Measurements from ENCODE around the gene MROH2A.

The MROH2A gene

DNA sequence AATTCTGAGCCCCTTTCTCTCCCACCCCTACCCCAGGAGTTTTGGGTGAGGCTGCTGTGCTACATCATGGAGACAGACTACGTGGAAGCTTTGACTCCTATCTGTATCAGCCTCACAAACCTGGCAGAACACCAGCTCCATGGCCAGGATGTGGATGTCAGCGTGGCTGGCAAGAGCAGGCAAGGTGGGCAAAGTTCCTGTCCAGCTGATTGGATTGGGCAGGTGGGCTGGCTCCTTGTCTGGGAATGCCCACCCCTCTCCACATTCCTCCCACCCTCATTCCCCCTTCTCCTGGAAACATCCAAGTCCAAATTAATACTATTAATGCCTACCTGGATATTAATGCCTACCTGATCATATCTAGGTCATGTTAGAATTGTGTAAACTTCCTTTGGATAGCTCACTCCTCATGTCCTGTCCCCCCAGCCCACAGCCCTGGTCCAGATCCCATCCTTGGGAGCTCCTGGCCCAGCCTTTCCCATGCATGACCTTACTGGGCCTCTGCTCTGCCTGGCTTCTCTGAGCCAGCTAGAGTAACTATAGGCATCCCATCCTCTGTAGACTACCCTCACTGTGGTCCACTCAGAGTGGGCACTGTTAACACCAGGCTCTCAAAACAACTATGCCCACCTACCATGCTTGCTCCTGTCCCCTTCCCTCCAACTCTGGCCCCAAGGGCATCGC, 24.1 kb downstream of the MROH2A start:
- TF ChIP-seq, protein P1, sequence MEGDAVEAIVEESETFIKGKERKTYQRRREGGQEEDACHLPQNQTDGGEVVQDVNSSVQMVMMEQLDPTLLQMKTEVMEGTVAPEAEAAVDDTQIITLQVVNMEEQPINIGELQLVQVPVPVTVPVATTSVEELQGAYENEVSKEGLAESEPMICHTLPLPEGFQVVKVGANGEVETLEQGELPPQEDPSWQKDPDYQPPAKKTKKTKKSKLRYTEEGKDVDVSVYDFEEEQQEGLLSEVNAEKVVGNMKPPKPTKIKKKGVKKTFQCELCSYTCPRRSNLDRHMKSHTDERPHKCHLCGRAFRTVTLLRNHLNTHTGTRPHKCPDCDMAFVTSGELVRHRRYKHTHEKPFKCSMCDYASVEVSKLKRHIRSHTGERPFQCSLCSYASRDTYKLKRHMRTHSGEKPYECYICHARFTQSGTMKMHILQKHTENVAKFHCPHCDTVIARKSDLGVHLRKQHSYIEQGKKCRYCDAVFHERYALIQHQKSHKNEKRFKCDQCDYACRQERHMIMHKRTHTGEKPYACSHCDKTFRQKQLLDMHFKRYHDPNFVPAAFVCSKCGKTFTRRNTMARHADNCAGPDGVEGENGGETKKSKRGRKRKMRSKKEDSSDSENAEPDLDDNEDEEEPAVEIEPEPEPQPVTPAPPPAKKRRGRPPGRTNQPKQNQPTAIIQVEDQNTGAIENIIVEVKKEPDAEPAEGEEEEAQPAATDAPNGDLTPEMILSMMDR (IDR thresholded peaks at IDR 0.05; ENCODE audit: low read depth, low read length) = no peak
- Histone ChIP-seq H3K36me3 (no peaks in the 10 kb centered on the region), H3K4me1 (no peaks in the 10 kb centered on the region), H3K27me3 (no peaks in the 10 kb centered on the region), H3K4me3 (ENCODE audit: low read depth, low read length) (no peak overlapping the region), H3K9me3 (no peaks in the 10 kb centered on the region)
- no peak for DNase-seq

DNA sequence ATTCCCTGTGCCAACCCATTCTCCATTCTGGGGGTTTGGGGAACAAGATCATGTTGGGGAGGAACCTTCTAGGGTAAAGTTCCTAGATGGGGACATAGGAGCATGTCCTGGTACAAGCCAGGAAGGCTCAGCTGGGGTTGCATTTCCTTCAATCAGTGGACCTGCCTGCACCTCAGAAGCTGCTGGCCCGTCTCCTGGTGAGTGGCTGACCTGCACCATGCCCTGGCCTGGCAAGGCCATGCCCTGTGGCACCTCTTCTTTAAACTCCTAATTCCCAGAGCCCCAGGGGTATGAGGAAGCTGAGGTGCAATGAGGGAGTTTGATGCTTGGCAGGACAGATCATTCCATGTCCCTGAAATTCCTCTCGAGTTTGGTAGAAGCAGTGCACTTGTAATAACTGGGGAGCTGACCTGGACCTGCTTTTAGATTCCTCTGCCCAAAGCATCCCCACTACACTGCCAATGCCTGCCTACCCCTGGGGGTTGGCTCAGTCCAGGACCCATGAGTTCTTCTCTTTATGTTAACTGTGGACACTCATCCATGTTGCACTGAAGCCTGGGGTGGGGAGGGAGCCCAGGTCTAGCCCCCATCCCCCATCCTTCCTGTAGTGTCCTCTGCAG, 25.3 kb downstream of the MROH2A start:
- H3K4me1 ChIP-seq = no peaks in the 10 kb centered on the region
- H3K9me3 ChIP-seq = no peaks in the 10 kb centered on the region
- H3K4me3 ChIP-seq (ENCODE audit: low read depth, low read length) = no peak overlapping the region
- TF ChIP-seq, protein P1 (IDR thresholded peaks at IDR 0.05; ENCODE audit: low read depth, low read length) = no peak
- H3K36me3 ChIP-seq = no peaks in the 10 kb centered on the region
- no peak for DNase-seq
- peaks cover 6% of the 10 kb centered on the region; the same call in 1 of the 2 replicates for H3K27me3 ChIP-seq

DNA sequence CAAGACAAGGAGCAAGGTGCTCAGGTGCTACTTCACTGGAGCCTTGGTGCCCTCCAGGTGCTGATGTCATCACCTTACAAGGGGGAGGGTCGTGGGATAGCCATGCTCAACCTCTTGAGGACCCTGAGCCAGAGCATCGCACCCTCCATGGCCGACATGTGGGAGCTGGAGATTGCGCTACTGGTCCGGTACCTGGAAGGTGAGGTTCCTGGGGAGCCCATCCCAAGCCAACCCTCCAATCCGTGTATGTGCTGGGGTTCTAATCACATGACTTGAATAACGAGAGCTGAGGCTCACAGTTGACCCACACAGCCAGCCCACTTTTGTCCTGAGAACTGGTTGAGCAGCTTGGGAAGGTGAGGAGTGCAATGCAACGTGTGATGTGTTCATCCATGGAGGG, 25.9 kb downstream of the MROH2A start:
- H3K27me3 ChIP-seq = peaks cover 12% of the 10 kb centered on the region
- no peaks in the 10 kb centered on the region for H3K4me1 ChIP-seq
- no peaks in the 10 kb centered on the region for H3K36me3 ChIP-seq
- DNase-seq = no peak
- H3K4me3 ChIP-seq (ENCODE audit: low read depth, low read length) = no peak overlapping the region
- TF ChIP-seq, protein P1 (IDR thresholded peaks at IDR 0.05; ENCODE audit: low read depth, low read length) = no peak
- H3K9me3 ChIP-seq = no peaks in the 10 kb centered on the region

DNA sequence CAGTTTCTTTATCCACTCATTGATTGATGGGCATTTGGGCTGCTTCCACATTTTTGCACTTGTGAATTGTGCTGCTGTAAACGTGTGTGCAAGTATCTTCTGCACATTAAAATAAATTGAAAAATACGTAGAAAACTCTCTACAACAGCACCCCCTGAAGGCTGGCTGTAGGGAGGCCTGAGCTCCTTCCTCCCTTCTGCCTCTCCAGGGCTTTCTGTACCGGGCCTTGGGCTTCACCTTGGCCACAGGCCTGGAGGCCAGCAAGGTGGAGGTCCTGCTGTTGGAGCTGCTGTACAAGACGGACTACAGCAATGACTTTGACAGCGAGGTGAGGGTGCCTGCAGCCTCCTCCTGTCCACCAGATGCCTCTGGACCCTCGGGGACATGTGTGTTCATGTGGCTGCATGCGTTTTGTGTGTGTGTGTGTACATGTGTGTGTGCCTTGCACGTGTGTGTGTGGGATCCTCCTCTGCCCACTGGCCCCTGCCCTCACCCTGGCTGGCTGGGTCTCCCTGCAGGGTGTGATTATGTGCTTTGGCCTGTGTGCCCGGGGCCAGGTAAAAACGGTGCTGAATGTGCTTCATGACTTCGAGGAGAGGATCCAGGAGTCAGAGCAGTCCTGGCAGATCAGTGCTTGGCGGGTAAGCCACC, 29.2 kb downstream of the MROH2A start:
- no peaks in the 10 kb centered on the region for H3K36me3 ChIP-seq
- DNase-seq = no peak
- H3K4me1 ChIP-seq = no peaks in the 10 kb centered on the region
- H3K4me3 ChIP-seq (ENCODE audit: low read depth, low read length) = no peak overlapping the region
- TF ChIP-seq, protein P1 (IDR thresholded peaks at IDR 0.05; ENCODE audit: low read depth, low read length) = no peak
- peaks cover 17% of the 10 kb centered on the region for H3K27me3 ChIP-seq
- H3K9me3 ChIP-seq = no peaks in the 10 kb centered on the region

DNA sequence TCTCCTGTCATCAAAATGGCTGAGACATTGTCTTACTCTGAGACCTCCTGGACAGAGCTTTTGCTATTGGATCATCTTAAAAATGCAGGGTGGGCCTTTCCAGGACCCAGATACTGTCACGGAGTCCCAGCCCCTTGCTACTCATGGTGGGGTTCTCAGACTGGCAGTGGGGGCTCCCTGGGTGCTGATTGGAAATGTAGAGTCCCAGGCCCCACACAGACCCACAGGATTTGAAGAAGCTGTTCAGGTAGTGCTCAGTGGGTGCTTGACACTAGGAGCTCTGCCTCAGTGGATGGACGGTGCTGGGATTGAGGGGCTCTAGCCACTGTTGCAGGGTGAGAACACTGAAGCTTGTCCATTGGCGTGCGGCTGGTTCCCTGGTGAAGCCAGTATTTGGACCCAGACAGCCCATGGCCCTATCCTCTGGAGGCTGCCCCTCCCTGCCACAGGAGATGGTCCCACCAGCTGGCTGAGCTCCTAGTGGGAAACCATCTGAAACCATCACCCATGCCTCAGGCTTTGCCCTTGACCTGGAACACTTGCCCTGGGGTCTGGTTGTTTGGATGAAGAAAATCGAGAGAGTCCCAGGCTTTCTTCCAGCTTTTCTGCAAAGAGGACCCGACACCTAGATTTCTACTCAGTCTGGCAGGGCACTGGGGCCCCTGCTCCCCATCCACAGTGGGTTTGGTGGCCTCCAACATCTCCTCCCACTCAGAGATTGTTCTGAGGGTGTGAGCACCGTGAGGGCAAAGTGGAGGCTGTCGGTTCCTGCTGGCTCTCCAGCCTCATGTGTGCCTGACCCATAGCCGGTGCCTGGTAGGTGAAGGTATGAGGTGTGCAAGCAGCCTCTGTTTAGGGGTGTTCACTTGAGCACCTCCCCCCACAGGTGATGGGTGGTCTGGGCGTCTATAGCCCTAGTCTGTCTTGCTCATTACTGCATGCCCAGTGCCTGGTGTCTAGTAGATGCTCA, 30.1 kb downstream of the MROH2A start:
- Histone ChIP-seq H3K9me3 (no peaks in the 10 kb centered on the region), H3K4me3 (ENCODE audit: low read depth, low read length) (no peak overlapping the region), H3K27me3 (peaks cover 17% of the 10 kb centered on the region), H3K4me1 (no peaks in the 10 kb centered on the region), H3K36me3 (no peaks in the 10 kb centered on the region)
- DNase-seq = no peak
- TF ChIP-seq, protein P1 (IDR thresholded peaks at IDR 0.05; ENCODE audit: low read depth, low read length) = no peak

Data from BE2C (cell line).